HG02943 (cell line): ENCODE results near the gene PARP1.

Experiments used
- ATAC-seq: cut with Tn5 transposase; IDR thresholded peaks from one replicate; pipeline ENCODE4 v1.9.1; 2021; ENCODE audit warnings: mild to moderate bottlenecking, low read depth, moderate library complexity; ENCODE audit not compliant: unreplicated experiment

PARP1 gene

GRCh38 chr1:226384040-226384439 lies 23.9 kb downstream of the PARP1 start:
- no peak for ATAC-seq

GRCh38 chr1:226382030-226382429 lies 25.9 kb downstream of the PARP1 start:
- ATAC-seq = no peak

- ATAC-seq = no peak
Observed at GRCh38 chr1:226381226-226381998, 26.5 kb downstream of the PARP1 start.

- no peak for ATAC-seq
Observed at GRCh38 chr1:226378071-226378470, 29.8 kb downstream of the PARP1 start.

- no peak for ATAC-seq
Observed at GRCh38 chr1:226376300-226376699, 31.6 kb downstream of the PARP1 start.

- ATAC-seq = no peak
Observed at GRCh38 chr1:226373376-226373775, 34.5 kb downstream of the PARP1 start.

GRCh38 chr1:226372885-226373284 lies 35.0 kb downstream of the PARP1 start:
- no peak for ATAC-seq

GRCh38 chr1:226371866-226372490 lies 35.9 kb downstream of the PARP1 start:
- ATAC-seq = no peak

- ATAC-seq = no peak
Observed at GRCh38 chr1:226371027-226371694, 36.7 kb downstream of the PARP1 start.

- peak; percentile 74 for ATAC-seq
Observed at GRCh38 chr1:226370144-226370923, 37.6 kb downstream of the PARP1 start.

GRCh38 chr1:226369110-226369509 lies 38.8 kb downstream of the PARP1 start:
- ATAC-seq = no peak

GRCh38 chr1:226366290-226366689 lies 41.6 kb downstream of the PARP1 start:
- ATAC-seq = no peak

GRCh38 chr1:226365831-226366231 lies 42.1 kb downstream of the PARP1 start:
- no peak for ATAC-seq

- no peak for ATAC-seq
Observed at GRCh38 chr1:226364901-226365565, 42.9 kb downstream of the PARP1 start.

GRCh38 chr1:226364514-226364899 lies 43.4 kb downstream of the PARP1 start:
- ATAC-seq = no peak

- no peak for ATAC-seq
Observed at GRCh38 chr1:226363801-226364513, 43.9 kb downstream of the PARP1 start.

- no peak for ATAC-seq
Observed at GRCh38 chr1:226362891-226363447, 44.9 kb downstream of the PARP1 start.

GRCh38 chr1:226362361-226362760 lies 45.5 kb downstream of the PARP1 start:
- no peak for ATAC-seq

GRCh38 chr1:226360106-226360746 lies 47.7 kb downstream of the PARP1 start:
- ATAC-seq = peak; percentile 78
